ENCODE results near the gene FIBP. TPM values are rescaled to one million over a fixed set of nuclear protein-coding genes. Genes with fewer than 3 reads are reported as not detected.

The FIBP gene
- total RNA-seq, 4 donors from 2014 or later = 53.4 to 82.6 (median 75.9) TPM

DNA sequence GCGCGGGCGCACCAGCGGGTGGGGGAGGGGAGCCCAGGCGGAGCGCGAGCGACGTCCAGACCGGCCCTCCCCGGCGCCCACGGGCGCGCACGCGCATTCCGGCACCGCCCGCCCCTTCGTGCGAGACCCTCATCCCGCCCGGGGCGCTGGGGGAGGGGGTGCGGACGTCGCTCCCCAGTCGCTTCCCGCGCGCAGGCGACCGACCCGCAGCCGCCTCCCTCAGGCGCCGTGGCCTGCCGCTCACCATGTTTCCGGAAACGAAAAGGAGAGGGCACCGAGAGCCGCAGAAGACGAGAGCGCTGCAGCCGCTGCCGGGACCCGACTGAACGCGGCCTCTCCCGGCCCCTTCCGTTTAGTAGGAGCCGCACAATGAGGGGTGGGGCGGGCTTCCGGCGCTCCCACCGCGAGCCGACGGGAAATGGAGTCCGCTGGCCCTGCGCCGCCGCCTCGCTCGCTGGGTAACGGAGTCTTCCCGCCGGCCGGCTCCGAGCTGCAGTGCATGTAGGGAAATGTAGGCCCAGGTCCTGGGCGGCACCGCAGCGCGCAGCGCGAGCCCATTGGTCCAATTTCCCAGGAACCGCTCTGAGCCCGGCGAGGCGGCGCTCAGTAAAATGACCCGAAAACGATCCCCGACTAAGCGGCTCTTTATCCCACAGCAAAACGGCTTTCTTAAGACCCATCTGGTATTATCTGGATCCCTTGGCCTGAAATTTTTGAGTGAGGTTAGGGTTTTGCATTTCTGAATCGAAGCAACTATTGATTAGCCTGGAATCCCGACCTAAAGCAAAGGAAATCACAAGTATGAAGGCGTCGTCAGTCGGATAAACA, 30.2 kb downstream of the FIBP start, which contains the start of gene CFL1:
TSS of gene CFL1 (minus strand) at position 328 of the 828 bp plus-strand sequence. CDS start at position 247, 81 bp downstream.
- 0% methylated on average over 69 of the region's 92 CpGs; no CpG with 5 or more reads in 1 of the 2 donors for WGBS, 2 donors (ENCODE audit: low coverage in 1 of 2)

GRCh38 chr11:65857500-65857852, 30.8 kb downstream of the FIBP start:
- Histone ChIP-seq H3K27ac (peak overlapping the region; percentile 97 to 100 (median 100)), H3K36me3 (peaks cover 2 to 21% (median 14%) of the 10 kb centered on the region in 4 donors), H3K9me3 (no peaks in the 10 kb centered on the region), H3K4me3 (peak overlapping the region; percentile 84 to 97 (median 90)), H3K27me3 (no peaks in the 10 kb centered on the region), H3K4me1 (peaks cover 44 to 75% (median 61%) of the 10 kb centered on the region in 4 donors)
- in situ Hi-C loops (cut with MboI; ENCODE audit: low pct_ligation_motif_present in 1 of 4, low pct_unique_long_range_greater_than_20kb in 1 of 4, low sequenced_read_pairs in 3 of 4) (no loop called here), intact Hi-C loops (cut with DNase I; ENCODE audit: low total_unique reads) (no loop called here)
- TF ChIP-seq EP300 (IDR thresholded peaks at IDR 0.05; ENCODE audit: low read depth) (no peak), POLR2A (IDR thresholded peaks at IDR 0.05) (no peak), POLR2AphosphoS5 (IDR thresholded peaks at IDR 0.05) (no peak)
- TF ChIP-seq, protein P1, sequence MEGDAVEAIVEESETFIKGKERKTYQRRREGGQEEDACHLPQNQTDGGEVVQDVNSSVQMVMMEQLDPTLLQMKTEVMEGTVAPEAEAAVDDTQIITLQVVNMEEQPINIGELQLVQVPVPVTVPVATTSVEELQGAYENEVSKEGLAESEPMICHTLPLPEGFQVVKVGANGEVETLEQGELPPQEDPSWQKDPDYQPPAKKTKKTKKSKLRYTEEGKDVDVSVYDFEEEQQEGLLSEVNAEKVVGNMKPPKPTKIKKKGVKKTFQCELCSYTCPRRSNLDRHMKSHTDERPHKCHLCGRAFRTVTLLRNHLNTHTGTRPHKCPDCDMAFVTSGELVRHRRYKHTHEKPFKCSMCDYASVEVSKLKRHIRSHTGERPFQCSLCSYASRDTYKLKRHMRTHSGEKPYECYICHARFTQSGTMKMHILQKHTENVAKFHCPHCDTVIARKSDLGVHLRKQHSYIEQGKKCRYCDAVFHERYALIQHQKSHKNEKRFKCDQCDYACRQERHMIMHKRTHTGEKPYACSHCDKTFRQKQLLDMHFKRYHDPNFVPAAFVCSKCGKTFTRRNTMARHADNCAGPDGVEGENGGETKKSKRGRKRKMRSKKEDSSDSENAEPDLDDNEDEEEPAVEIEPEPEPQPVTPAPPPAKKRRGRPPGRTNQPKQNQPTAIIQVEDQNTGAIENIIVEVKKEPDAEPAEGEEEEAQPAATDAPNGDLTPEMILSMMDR (IDR thresholded peaks at IDR 0.05) = no peak
- WGBS, 2 donors (ENCODE audit: low coverage in 1 of 2) = 0% methylated on average over 23 of the region's 49 CpGs; no CpG with 5 or more reads in 1 of the 2 donors
- peak; percentile 61 for DNase-seq

More for the DNA sequence above, 30.2 kb downstream of the FIBP start, which contains the start of gene CFL1:
- no peaks in the 10 kb centered on the region for H3K9me3 ChIP-seq
- peak within 1 kb of the TSS; percentile 97 to 100 (median 100) for H3K27ac ChIP-seq
- H3K27me3 ChIP-seq = no peaks in the 10 kb centered on the region
- DNase-seq = peak; percentile 99
- intact Hi-C loops (cut with DNase I; ENCODE audit: low total_unique reads) = loop anchor here (2.0 kb wide), 1 partner anchor 15 kb away; the partner anchor contains the start of gene EFEMP2
- H3K4me1 ChIP-seq = peaks cover 40 to 70% (median 57%) of the 10 kb centered on the region in 4 donors
- H3K36me3 ChIP-seq = peaks cover 2 to 21% (median 14%) of the 10 kb centered on the region in 4 donors
- in situ Hi-C loops (cut with MboI; ENCODE audit: low pct_ligation_motif_present in 1 of 4, low pct_unique_long_range_greater_than_20kb in 1 of 4, low sequenced_read_pairs in 3 of 4) = no loop called here
- peak within 1 kb of the TSS; percentile 84 to 97 (median 90) for H3K4me3 ChIP-seq
- TF ChIP-seq POLR2A (IDR thresholded peaks at IDR 0.05) (peak; percentile 99), POLR2AphosphoS5 (IDR thresholded peaks at IDR 0.05) (peak; percentile 99 to 100 (median 100)), EP300 (IDR thresholded peaks at IDR 0.05; ENCODE audit: low read depth) (peak; percentile 5)
- TF ChIP-seq, protein P1 (IDR thresholded peaks at IDR 0.05) = no peak

GRCh38 chr11:65856689-65857499, 31.4 kb downstream of the FIBP start:
- no peaks in the 10 kb centered on the region for H3K27me3 ChIP-seq

More at GRCh38 chr11:65856689-65857499, 31.4 kb downstream of the FIBP start:
- Histone ChIP-seq H3K27ac (peak overlapping the region; percentile 97 to 100 (median 100)), H3K4me3 (peak overlapping the region; percentile 84 to 97 (median 90)), H3K36me3 (peaks cover 2 to 19% (median 14%) of the 10 kb centered on the region in 4 donors), H3K9me3 (no peaks in the 10 kb centered on the region), H3K4me1 (peaks cover 41 to 73% (median 63%) of the 10 kb centered on the region in 4 donors)
- intact Hi-C loops (cut with DNase I; ENCODE audit: low total_unique reads) = no loop called here
- in situ Hi-C loops (cut with MboI; ENCODE audit: low pct_ligation_motif_present in 1 of 4, low pct_unique_long_range_greater_than_20kb in 1 of 4, low sequenced_read_pairs in 3 of 4) = no loop called here
- WGBS, 2 donors (ENCODE audit: low coverage in 1 of 2) = 1% methylated on average over 26 of the region's 57 CpGs; no CpG with 5 or more reads in 1 of the 2 donors
- peak; percentile 90 for DNase-seq
- peak; percentile 88 for TF ChIP-seq POLR2A (IDR thresholded peaks at IDR 0.05)
- TF ChIP-seq POLR2AphosphoS5 (IDR thresholded peaks at IDR 0.05) = peak; percentile 75 to 93 (median 87)
- TF ChIP-seq EP300 (IDR thresholded peaks at IDR 0.05; ENCODE audit: low read depth) = peak; percentile 65
- TF ChIP-seq, protein P1 (IDR thresholded peaks at IDR 0.05) = peak in 1 of 5 experiments; percentile 18
